GM06990 (cell line): ENCODE measurements around the gene PRRT2.

Experiments used
- DNase-seq: peaks from one replicate; pipeline ENCODE4 v3.0.0-alpha.2; 2011; ENCODE audit not compliant: insufficient read length; ENCODE audit errors: extremely low read depth
- H3K27me3 ChIP-seq: replicated peaks from 2 replicates; pipeline ENCODE4 v1.6.0; 2011; ENCODE audit warnings: low read length; ENCODE audit not compliant: control insufficient read depth, insufficient read depth
- H3K36me3 ChIP-seq: 2 replicates; pipeline ENCODE4 v1.5.1; 2011; ENCODE audit warnings: low read length; ENCODE audit not compliant: control insufficient read depth, insufficient read depth
- H3K4me3 ChIP-seq: replicated peaks from 2 replicates; pipeline ENCODE4 v1.5.1; 2011; ENCODE audit warnings: low read depth, mild to moderate bottlenecking, control low read depth, low read length
- TF ChIP-seq, protein P1 (sequence below): IDR thresholded peaks from 2 replicates; pipeline ENCODE4 v1.5.1; 2011; ENCODE audit warnings: low read length, control low read depth, mild to moderate bottlenecking, inconsistent platforms; ENCODE audit not compliant: insufficient read depth, poor library complexity, severe bottlenecking

The PRRT2 gene

DNA sequence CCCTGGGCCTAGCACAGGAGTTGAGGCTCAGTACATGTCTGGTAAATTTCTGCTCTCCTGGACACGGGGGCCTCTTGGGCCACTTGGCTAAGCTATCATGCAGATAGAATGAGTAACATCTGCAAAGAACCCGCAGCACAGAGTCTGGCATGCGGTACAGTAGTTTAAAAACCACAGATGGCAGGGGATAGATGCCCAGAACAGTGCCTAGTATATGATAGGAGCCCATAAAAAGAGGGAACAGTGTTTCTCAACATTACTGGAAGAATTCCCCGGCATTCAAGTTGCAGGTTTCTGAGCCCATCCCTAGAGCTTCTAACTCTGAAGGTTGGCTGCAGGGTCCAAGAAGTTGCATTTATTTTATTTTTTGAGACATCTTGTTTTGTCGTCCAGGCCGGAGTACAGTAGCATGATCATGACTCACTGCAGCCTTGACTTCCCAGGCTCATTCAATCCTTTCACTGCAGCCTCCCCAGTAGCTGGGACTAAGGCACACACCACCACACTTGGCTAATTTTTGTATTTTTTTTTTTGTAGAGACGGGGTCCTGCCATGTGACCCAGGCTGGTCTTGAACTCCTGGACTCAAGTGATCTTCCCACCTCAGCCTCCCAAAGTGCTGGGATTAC lies 45.3 kb downstream of the PRRT2 start:
- no peak for DNase-seq
- no peaks in the 10 kb centered on the region for H3K27me3 ChIP-seq
- TF ChIP-seq, protein P1, sequence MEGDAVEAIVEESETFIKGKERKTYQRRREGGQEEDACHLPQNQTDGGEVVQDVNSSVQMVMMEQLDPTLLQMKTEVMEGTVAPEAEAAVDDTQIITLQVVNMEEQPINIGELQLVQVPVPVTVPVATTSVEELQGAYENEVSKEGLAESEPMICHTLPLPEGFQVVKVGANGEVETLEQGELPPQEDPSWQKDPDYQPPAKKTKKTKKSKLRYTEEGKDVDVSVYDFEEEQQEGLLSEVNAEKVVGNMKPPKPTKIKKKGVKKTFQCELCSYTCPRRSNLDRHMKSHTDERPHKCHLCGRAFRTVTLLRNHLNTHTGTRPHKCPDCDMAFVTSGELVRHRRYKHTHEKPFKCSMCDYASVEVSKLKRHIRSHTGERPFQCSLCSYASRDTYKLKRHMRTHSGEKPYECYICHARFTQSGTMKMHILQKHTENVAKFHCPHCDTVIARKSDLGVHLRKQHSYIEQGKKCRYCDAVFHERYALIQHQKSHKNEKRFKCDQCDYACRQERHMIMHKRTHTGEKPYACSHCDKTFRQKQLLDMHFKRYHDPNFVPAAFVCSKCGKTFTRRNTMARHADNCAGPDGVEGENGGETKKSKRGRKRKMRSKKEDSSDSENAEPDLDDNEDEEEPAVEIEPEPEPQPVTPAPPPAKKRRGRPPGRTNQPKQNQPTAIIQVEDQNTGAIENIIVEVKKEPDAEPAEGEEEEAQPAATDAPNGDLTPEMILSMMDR: no peak

DNA sequence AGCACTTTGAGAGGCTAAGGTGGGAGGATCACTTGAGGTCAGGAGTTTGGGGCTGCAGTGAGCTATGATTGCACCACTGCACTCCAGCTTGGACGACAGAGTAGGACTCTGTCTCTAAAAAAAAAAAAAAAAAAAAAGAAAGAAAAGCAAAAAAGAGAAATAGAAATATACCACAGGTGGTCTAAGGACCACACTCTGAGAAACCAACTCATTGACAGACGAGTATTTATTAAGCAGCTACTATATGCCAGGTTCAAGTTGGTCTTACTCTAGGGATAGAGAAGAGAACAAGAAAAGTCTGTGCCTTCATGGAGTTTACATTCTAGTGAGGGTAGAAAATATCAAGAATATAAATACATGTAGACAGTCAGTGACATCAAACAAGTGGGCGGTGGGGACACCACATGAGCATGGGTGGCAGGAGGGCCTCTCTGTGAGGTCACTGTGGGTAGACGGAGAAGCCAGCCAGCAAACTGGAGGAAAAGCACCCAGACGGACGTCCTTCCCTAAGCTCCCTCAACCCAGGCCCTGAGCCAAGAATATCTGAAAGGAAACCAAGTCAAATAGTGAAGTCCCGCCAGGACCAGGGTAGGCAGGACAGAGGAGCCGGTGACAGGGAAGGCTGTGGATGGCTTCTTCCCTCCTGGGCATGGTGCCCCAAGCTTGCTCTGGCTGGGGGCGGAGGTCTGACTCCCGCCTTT lies 46.3 kb downstream of the PRRT2 start:
- TF ChIP-seq, protein P1: no peak
- H3K36me3 ChIP-seq: peaks cover 8% of the 10 kb centered on the region
- no peak for DNase-seq
- H3K4me3 ChIP-seq: no peak overlapping the region
- no peaks in the 10 kb centered on the region for H3K27me3 ChIP-seq

More for the DNA sequence above, 45.3 kb downstream of the PRRT2 start:
- Histone ChIP-seq H3K4me3 (no peak overlapping the region), H3K36me3 (peaks cover 8% of the 10 kb centered on the region)

DNA sequence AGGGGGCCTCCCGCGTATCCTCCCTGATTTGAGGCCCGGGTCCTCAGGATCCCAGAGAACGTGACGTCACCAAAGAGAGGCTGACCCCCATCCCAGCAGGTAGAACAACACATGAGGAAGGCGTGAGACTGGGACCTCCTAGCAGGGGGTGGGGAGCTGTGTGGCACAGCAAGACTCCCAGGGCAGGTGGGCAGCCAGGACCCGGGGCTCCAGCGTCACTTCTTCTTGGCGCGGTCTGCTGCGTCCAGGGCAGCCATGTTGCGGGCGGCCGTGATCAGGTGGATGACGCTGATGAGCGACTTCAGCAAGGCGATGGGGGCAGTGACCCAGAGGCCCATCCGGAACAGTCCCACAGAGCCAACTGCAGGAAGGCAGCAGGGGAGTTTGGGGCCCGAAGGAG lies 47.0 kb downstream of the PRRT2 start:
- TF ChIP-seq, protein P1: no peak
- DNase-seq: no peak
- Histone ChIP-seq H3K4me3 (no peak overlapping the region), H3K27me3 (no peaks in the 10 kb centered on the region), H3K36me3 (peaks cover 8% of the 10 kb centered on the region)

DNA sequence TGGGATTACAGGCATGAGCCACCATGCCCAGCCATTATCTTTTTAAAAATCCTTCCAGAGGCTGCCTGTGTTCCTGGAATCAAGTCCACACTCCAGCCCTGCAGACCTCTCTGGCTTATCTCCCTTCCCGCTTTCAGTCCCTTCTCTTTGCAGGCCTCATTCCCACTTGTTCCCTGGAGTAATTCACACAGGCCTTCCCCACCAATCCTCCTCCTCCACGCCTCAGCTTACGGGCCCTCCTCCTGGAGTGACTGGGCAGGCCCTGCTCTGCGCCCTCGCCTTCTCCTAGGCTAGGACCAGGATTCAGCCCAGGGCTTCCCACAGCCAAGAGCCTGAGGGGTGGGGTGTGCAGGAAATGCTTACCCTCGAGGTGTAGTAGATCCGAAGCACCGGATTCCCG lies 48.2 kb downstream of the PRRT2 start:
- no peaks in the 10 kb centered on the region for H3K27me3 ChIP-seq
- DNase-seq: no peak
- no peak overlapping the region for H3K4me3 ChIP-seq
- H3K36me3 ChIP-seq: peaks cover 8% of the 10 kb centered on the region
- TF ChIP-seq, protein P1: no peak

DNA sequence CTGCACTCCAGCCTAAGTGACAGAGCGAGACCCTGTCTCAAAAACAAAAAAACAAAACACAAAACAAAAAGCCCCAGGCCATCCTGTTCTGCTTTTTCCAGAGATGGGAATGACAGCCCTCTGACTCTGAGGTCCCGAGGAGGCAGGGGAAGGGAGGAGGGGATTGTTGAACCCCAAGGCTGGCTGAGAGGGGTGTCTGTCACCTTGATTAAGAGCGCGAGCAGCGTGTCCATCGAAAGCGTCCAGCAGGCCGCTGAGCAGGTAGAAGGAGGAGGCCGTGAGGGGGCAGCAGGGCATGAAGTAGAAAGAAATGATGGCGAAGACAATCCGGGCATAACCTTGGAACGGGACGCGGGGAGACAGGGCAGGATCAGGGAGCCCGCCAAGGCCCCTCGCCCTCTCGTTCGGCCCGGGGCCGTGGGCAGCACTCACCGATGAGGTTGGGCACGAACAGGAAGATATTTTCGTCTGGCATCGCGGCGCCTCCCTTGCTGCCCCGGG lies 50.4 kb downstream of the PRRT2 start:
- H3K27me3 ChIP-seq: no peaks in the 10 kb centered on the region
- TF ChIP-seq, protein P1: no peak
- DNase-seq: no peak
- peaks cover 8% of the 10 kb centered on the region for H3K36me3 ChIP-seq
- H3K4me3 ChIP-seq: peak overlapping the region; percentile 91
